Effector memory CD4-positive, alpha-beta T cell (primary cell): ENCODE data around the gene SNX22.

Experiments
- DNase-seq, 3 donors: peaks; one replicate each; pipeline ENCODE4 v3.0.0-alpha.2; 2020
- H3K27ac ChIP-seq: 2 replicates; pipeline ENCODE4 v1.7.0; 2013; ENCODE audit warnings: mild to moderate bottlenecking, low read length, moderate library complexity; ENCODE audit not compliant: insufficient read depth, poor library complexity, severe bottlenecking
- H3K27me3 ChIP-seq: replicated peaks from 2 replicates; pipeline ENCODE4 v1.7.0; 2013; ENCODE audit warnings: mild to moderate bottlenecking, low read length; ENCODE audit not compliant: insufficient read depth, control insufficient read depth, poor library complexity, severe bottlenecking
- H3K36me3 ChIP-seq: 2 replicates; pipeline ENCODE4 v1.7.0; 2013; ENCODE audit warnings: mild to moderate bottlenecking, low read length, moderate library complexity; ENCODE audit not compliant: control insufficient read depth, insufficient read depth
- H3K4me1 ChIP-seq: 2 replicates; pipeline ENCODE4 v1.7.0; 2013; ENCODE audit warnings: low read length, mild to moderate bottlenecking; ENCODE audit not compliant: control insufficient read depth, insufficient read depth, poor library complexity, severe bottlenecking
- H3K4me3 ChIP-seq: 2 replicates; pipeline ENCODE4 v1.7.0; 2013; ENCODE audit warnings: low read length, low read depth, mild to moderate bottlenecking; ENCODE audit not compliant: insufficient read depth, poor library complexity, severe bottlenecking
- H3K9me3 ChIP-seq: 2 replicates; pipeline ENCODE4 v1.7.0; 2013; ENCODE audit warnings: mild to moderate bottlenecking, low read length, moderate library complexity; ENCODE audit not compliant: control insufficient read depth

SNX22 gene

DNA sequence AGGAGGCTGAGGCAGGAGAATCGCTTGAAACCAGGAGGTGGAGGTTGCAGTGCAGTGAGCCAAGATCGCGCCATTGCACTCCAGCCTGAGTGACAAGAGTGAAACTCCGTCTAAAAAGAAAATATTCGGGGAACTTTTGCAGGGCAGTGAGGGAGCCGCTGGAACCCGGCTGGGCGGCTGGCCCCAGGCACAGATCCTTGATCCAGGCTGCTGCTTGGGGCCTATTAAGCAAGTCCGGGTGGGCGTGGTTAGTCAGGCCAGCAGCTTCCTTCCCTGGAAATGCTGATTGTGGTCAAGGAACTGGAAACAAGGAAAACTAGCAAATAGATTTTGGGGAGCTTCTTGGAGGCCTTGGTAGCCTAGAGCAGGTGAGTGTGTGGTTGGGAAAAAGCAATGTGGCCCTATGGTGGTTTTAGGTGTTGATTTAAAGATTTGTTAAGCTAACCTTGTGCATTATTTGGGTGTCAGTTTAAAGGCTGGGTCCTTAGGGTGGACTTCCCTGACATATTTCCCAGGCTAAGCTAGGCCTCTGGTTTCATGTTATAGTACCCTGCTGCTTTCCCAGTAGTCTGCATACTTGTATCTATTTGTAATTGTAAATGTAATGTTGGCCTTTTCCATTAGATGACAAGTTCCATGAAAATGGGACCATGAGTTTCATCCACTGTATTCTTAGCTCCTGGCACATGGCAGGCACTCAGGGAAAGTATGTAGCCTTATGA is 17.7 kb upstream of the SNX22 start:
- H3K9me3 ChIP-seq: no peaks in the 10 kb centered on the region
- H3K27me3 ChIP-seq: no peaks in the 10 kb centered on the region
- no peaks in the 10 kb centered on the region for H3K4me1 ChIP-seq
- no peak overlapping the region for H3K27ac ChIP-seq
- H3K36me3 ChIP-seq: peaks cover 88% of the 10 kb centered on the region
- DNase-seq: no peak
- no peak overlapping the region for H3K4me3 ChIP-seq

DNA sequence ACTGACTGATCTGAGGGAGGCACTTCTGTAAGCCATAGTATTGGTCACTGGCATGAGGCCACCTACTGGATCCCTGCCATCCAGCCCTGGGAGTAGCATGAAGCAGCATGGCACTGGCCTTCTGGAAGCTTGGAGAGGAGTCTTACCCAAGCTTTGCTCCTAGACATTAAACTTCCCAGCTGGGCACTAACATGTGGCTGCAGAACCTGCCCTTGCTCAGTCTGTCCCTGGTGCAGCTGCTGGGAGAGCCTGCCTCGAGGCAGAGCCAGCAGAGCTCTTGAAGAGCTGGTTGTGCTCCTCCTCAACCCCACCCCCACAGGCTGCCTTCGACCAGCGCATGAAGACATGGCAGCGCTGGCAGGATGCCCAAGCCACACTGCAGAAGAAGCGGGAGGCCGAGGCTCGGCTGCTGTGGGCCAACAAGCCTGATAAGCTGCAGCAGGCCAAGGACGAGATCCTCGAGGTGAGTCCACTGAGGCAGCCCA is 17.1 kb upstream of the SNX22 start:
- no peaks in the 10 kb centered on the region for H3K9me3 ChIP-seq
- DNase-seq: no peak
- no peak overlapping the region for H3K4me3 ChIP-seq
- H3K27ac ChIP-seq: no peak overlapping the region
- H3K4me1 ChIP-seq: no peaks in the 10 kb centered on the region
- peaks cover 85% of the 10 kb centered on the region for H3K36me3 ChIP-seq
- H3K27me3 ChIP-seq: no peaks in the 10 kb centered on the region

- no peak overlapping the region for H3K4me3 ChIP-seq
- no peaks in the 10 kb centered on the region for H3K4me1 ChIP-seq
- no peak for DNase-seq
- no peak overlapping the region for H3K27ac ChIP-seq
- no peaks in the 10 kb centered on the region for H3K9me3 ChIP-seq
- H3K36me3 ChIP-seq: peaks cover 65% of the 10 kb centered on the region
- no peaks in the 10 kb centered on the region for H3K27me3 ChIP-seq
Observed at GRCh38 chr15:64136347-64136746, 15.2 kb upstream of the SNX22 start.

GRCh38 chr15:64137226-64137833 is 14.2 kb upstream of the SNX22 start:
- Histone ChIP-seq H3K36me3 (peaks cover 56% of the 10 kb centered on the region), H3K4me1 (no peaks in the 10 kb centered on the region), H3K27ac (no peak overlapping the region), H3K9me3 (no peaks in the 10 kb centered on the region), H3K4me3 (no peak overlapping the region), H3K27me3 (no peaks in the 10 kb centered on the region)
- no peak for DNase-seq

DNA sequence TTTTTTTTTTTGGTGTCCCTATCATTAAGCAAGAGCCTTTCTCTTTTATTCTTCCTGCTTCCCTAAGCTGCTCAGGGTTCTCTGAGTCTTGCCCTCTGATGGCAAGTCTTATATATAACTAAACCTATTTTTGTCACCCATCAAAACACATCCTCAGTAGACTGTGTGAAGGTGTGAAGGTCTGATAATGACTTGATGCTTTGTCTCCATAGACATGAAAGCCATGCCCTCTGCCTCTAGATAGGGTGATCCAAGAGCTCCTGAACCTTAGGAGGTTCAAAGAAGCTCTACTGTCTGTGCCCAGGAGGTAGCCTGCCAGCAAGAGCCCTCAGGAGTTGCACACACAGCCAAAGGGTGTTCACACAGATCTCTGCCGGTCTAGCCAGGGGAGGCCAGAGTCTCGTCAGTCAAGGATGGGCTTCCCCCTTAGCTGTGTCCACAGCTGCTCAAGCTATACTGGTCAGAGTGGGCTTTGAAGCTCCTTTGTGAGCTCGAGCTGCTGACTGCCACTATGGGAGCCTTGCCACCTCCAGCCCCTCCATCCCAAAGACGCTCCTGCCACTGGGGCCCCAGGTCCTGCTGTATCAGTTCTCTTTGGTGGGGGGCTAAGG is 13.1 kb upstream of the SNX22 start:
- H3K4me3 ChIP-seq: no peak overlapping the region
- no peaks in the 10 kb centered on the region for H3K4me1 ChIP-seq
- peaks cover 56% of the 10 kb centered on the region for H3K36me3 ChIP-seq
- H3K27me3 ChIP-seq: no peaks in the 10 kb centered on the region
- H3K9me3 ChIP-seq: no peaks in the 10 kb centered on the region
- no peak overlapping the region for H3K27ac ChIP-seq
- DNase-seq: no peak

GRCh38 chr15:64141798-64142512 is 9.6 kb upstream of the SNX22 start:
- no peak for DNase-seq
- no peaks in the 10 kb centered on the region for H3K4me1 ChIP-seq
- no peak overlapping the region for H3K4me3 ChIP-seq
- peaks cover 31% of the 10 kb centered on the region for H3K36me3 ChIP-seq
- no peak overlapping the region for H3K27ac ChIP-seq
- no peaks in the 10 kb centered on the region for H3K27me3 ChIP-seq
- no peaks in the 10 kb centered on the region for H3K9me3 ChIP-seq

- Histone ChIP-seq H3K4me3 (no peak overlapping the region), H3K9me3 (no peaks in the 10 kb centered on the region), H3K4me1 (no peaks in the 10 kb centered on the region), H3K36me3 (peaks cover 17% of the 10 kb centered on the region), H3K27ac (no peak overlapping the region), H3K27me3 (no peaks in the 10 kb centered on the region)
- DNase-seq: no peak
Observed at GRCh38 chr15:64143276-64143675, 8.3 kb upstream of the SNX22 start.

- Histone ChIP-seq H3K27me3 (no peaks in the 10 kb centered on the region), H3K4me1 (no peaks in the 10 kb centered on the region), H3K9me3 (no peaks in the 10 kb centered on the region), H3K36me3 (peaks cover 12% of the 10 kb centered on the region), H3K4me3 (no peak overlapping the region), H3K27ac (no peak overlapping the region)
- DNase-seq: no peak
Observed at GRCh38 chr15:64144192-64144564, 7.4 kb upstream of the SNX22 start.

- no peaks in the 10 kb centered on the region for H3K9me3 ChIP-seq
- no peak for DNase-seq
- no peaks in the 10 kb centered on the region for H3K27me3 ChIP-seq
- no peak overlapping the region for H3K4me3 ChIP-seq
- H3K27ac ChIP-seq: no peak overlapping the region
- H3K36me3 ChIP-seq: peaks cover 12% of the 10 kb centered on the region
- no peaks in the 10 kb centered on the region for H3K4me1 ChIP-seq
Observed at GRCh38 chr15:64144565-64145281, 6.8 kb upstream of the SNX22 start.
